ENCODE measurements around the gene CCL13. TPM values are rescaled to one million over a fixed set of nuclear protein-coding genes. Genes with fewer than 3 reads are reported as not detected.

CCL13 gene
- total RNA-seq, 1 donor: not detected

DNA sequence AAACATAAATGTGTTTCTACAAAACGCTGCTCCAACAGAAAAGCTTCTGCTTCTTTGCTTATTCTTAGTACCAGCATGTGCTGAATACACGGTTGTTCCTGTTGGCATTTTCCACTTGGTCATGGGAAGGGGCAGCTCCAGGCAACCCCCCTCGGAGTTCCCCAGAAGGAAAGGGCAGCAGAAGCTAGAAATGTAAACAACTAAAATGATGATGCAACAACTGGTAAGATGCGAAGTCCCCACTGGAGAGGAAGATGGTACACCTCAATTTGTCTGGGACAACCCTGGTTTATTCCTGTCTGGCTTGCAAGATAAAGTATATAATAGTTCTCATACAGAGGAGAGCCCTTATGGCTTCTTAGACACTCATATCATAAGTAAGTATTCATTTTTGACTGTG is 9.2 kb upstream of the CCL13 start:
- TF ChIP-seq CTCF (IDR thresholded peaks at IDR 0.05; ENCODE audit: insufficient read depth, low read length): no peak
- no peak overlapping the region for H3K4me3 ChIP-seq (ENCODE audit: low read depth, low read length)
- DNase-seq (ENCODE audit: low read depth): no peak

DNA sequence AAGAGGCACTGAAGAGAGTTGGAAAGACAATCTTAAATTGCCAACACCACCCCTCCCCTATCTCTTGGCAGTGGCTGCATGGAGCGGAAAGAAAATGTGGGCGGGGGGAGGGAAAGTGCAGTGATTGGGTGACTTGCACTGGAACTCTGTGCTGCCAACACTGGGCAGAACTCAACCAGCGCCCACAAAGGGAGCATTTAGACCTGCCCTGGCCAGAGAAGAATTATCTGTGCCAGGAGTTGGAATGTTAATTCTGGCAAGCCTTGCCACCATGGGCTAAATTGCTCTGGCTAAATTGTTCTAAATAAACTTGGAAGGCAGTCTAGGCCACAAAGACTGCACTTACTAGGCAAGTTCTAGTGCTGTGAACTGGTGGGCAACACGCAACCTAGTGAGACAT is 6.5 kb upstream of the CCL13 start:
- DNase-seq (ENCODE audit: low read depth): no peak
- TF ChIP-seq CTCF (IDR thresholded peaks at IDR 0.05; ENCODE audit: insufficient read depth, low read length): no peak
- no peak overlapping the region for H3K4me3 ChIP-seq (ENCODE audit: low read depth, low read length)

GRCh38 chr17:34351096-34351495 is 5.2 kb upstream of the CCL13 start:
- TF ChIP-seq CTCF (IDR thresholded peaks at IDR 0.05; ENCODE audit: insufficient read depth, low read length): no peak
- H3K4me3 ChIP-seq (ENCODE audit: low read depth, low read length): no peak overlapping the region
- DNase-seq (ENCODE audit: low read depth): no peak

- TF ChIP-seq CTCF (IDR thresholded peaks at IDR 0.05; ENCODE audit: insufficient read depth, low read length): no peak
- no peak overlapping the region for H3K4me3 ChIP-seq (ENCODE audit: low read depth, low read length)
- DNase-seq (ENCODE audit: low read depth): no peak
These were observed 4.1 kb upstream of the CCL13 start for GRCh38 chr17:34352191-34352590.

DNA sequence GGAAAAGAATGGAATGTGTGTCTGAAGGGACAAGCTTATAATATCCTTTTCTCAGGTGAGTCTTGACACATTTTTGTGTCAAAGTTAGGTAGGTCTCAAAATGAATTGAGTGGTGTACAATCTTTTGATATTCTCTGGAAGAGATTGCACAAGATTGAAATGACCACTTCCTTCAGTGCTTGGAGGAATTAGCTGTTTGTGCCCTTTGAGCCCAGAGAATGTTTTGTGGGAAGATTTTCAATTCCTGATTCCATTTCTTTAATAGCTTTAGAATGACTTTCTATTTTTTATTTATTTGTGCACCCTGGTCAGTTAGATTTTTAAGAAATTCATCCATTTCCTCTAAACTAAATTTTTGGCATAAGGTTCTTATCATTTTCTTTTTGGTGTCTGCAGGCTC is 1.6 kb upstream of the CCL13 start:
- no peak for TF ChIP-seq CTCF (IDR thresholded peaks at IDR 0.05; ENCODE audit: insufficient read depth, low read length)
- peak; percentile 16 for DNase-seq (ENCODE audit: low read depth)
- H3K4me3 ChIP-seq (ENCODE audit: low read depth, low read length): no peak overlapping the region

DNA sequence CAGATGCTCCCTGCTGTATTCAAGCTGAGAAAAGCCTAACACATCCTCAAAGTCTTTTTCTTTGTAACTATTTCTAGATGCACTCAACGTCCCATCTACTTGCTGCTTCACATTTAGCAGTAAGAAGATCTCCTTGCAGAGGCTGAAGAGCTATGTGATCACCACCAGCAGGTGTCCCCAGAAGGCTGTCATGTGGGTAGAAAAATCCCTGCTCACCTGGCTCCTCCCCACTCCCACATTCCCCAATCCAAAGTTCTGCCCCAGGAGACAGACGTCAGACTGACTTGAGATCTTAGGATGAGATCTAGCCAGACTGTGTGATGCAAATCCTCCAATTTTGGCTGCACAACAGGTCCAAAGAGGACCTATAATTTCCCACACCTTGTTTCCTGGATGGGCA is 1.1 kb downstream of the CCL13 start:
- DNase-seq (ENCODE audit: low read depth): no peak
- no peak for TF ChIP-seq CTCF (IDR thresholded peaks at IDR 0.05; ENCODE audit: insufficient read depth, low read length)
- no peak overlapping the region for H3K4me3 ChIP-seq (ENCODE audit: low read depth, low read length)

GRCh38 chr17:34358631-34359030 is 2.4 kb downstream of the CCL13 start:
- TF ChIP-seq CTCF (IDR thresholded peaks at IDR 0.05; ENCODE audit: insufficient read depth, low read length): no peak
- H3K4me3 ChIP-seq (ENCODE audit: low read depth, low read length): no peak overlapping the region
- no peak for DNase-seq (ENCODE audit: low read depth)
